C4-2B (cell line): ENCODE measurements around the gene EML6.

Source experiments
- CTCF ChIP-seq: fragments of 450-650 bp; conservative IDR thresholded peaks from 2 replicates; pipeline ENCODE4 v1.5.1; 2017; ENCODE audit warnings: mild to moderate bottlenecking
- ZFX ChIP-seq: fragments of 450-650 bp; IDR thresholded peaks from 2 replicates; pipeline ENCODE4 v1.6.1; 2017

- TF ChIP-seq CTCF (no peak), ZFX (no peak)
Measured at GRCh38 chr2:54895730-54896129, 172.3 kb downstream of the EML6 start.
